HepG2 (cell line): ENCODE data around the gene SAMD4B. TPM values are rescaled to one million over a fixed set of nuclear protein-coding genes. Genes with fewer than 3 reads are reported as not detected.

ENCODE experiments used
- ATAC-seq: fragments of 200-7000 bp; cut with Tn5 transposase; 3 replicates; pipeline ENCODE4 v1.9.1; 2020; ENCODE audit warnings: mild to moderate bottlenecking, moderate library complexity
- BruUV-seq: library from RNA; stranded (reverse); fragments of 400-500 nt; replicated peaks from 2 replicates; lab custom pipeline; 2021; lab: Mats Ljungman, UMichigan
- CTCF ChIA-PET: fragments of 300-600 bp; formaldehyde crosslinking; extraction: SDS; loops from one replicate; lab custom pipeline; 2021; ENCODE audit warnings: low total read pairs, inconsistent platforms, low intra/inter-chr PET ratio; lab: Yijun Ruan, JAX
- POLR2A ChIA-PET: fragments of 350-600 bp; sonication (Branson Sonifier 250); formaldehyde crosslinking; loops from one replicate; lab custom pipeline; 2020; ENCODE audit warnings: antibody characterized with exemption, inconsistent platforms; lab: Yijun Ruan, JAX
- DNase-seq: peaks from one replicate; pipeline ENCODE4 v3.0.0-alpha.2; 2015; ENCODE audit warnings: low spot score
- FAIRE-seq: peaks from 3 replicates; lab custom pipeline; 2011; peaks lifted over from hg19 to GRCh38; lab: Jason Lieb, UNC
- H2AFZ ChIP-seq: one replicate; pipeline ENCODE4 v1.6.1; 2011; ENCODE audit warnings: low read length, inconsistent platforms
- H3K27ac ChIP-seq: fragments of 300-600 bp; 3 replicates; pipeline ENCODE4 v1.8.0; 2011; ENCODE audit warnings: mixed run types, mild to moderate bottlenecking, mixed read lengths, low read length, inconsistent platforms; ENCODE audit not compliant: insufficient read depth; ENCODE audit errors: extremely low read length
- H3K27me3 ChIP-seq, 2 experiments: fragments of 200-600 bp in 1 of 2; 2 replicates in 1 of 2; 3 replicates in 1 of 2; pipeline versions ENCODE4 v1.6.0 to v1.8.0; 2011; ENCODE audit warnings: low read length in 2 of 2, mild to moderate bottlenecking in 2 of 2, moderate library complexity in 2 of 2, inconsistent platforms in 1 of 2; ENCODE audit not compliant: insufficient read depth in 2 of 2, control insufficient read depth in 1 of 2
- H3K36me3 ChIP-seq, 2 experiments: fragments of 200-600 bp in 1 of 2; replicated peaks in 1 of 2; 2 replicates in 1 of 2; 3 replicates in 1 of 2; pipeline versions ENCODE4 v1.5.1 to v1.8.0; 2011; ENCODE audit warnings: low read length in 2 of 2, inconsistent platforms in 1 of 2; ENCODE audit not compliant: insufficient read depth in 2 of 2, control insufficient read depth in 1 of 2
- H3K4me1 ChIP-seq: 2 replicates; pipeline ENCODE4 v1.5.1; 2012; ENCODE audit warnings: low read length, inconsistent platforms; ENCODE audit not compliant: insufficient read depth
- H3K4me2 ChIP-seq: 2 replicates; pipeline ENCODE4 v1.6.0; 2011; ENCODE audit warnings: low read depth, low read length, inconsistent platforms
- H3K4me3 ChIP-seq, 3 experiments: fragments of 200-600 bp in 1 of 3; sonication (generic), shearing (Covaris generic) in 1 of 3; replicated peaks in 1 of 3; 2 replicates each; pipeline ENCODE4 v1.5.1; 2011 to 2016; ENCODE audit warnings: low read length in 3 of 3, inconsistent platforms in 2 of 3, low read depth in 2 of 3, mild to moderate bottlenecking in 2 of 3, control low read depth in 1 of 3, mixed read lengths in 1 of 3; ENCODE audit not compliant: insufficient read depth in 1 of 3
- H3K79me2 ChIP-seq: one replicate; pipeline ENCODE4 v1.6.1; 2011; ENCODE audit warnings: low read length, inconsistent platforms; ENCODE audit not compliant: insufficient read depth
- H3K9ac ChIP-seq: 2 replicates; pipeline ENCODE4 v1.6.0; 2011; ENCODE audit warnings: mild to moderate bottlenecking, low read depth, low read length, inconsistent platforms; ENCODE audit not compliant: insufficient read depth
- H3K9me3 ChIP-seq: 2 replicates; pipeline ENCODE4 v1.5.1; 2012; ENCODE audit warnings: mild to moderate bottlenecking, low read length
- H4K20me1 ChIP-seq: 2 replicates; pipeline ENCODE4 v1.6.0; 2011; ENCODE audit warnings: inconsistent platforms, mild to moderate bottlenecking, low read length, moderate library complexity; ENCODE audit not compliant: insufficient read depth
- IRF9 ChIP-seq: sonication (generic); formaldehyde crosslinking; IDR thresholded peaks from 2 replicates; pipeline ENCODE4 v1.8.0; 2022; ENCODE audit warnings: missing genetic modification reagents, mild to moderate bottlenecking, borderline replicate concordance
- TFAP4 ChIP-seq: sonication (generic); IDR thresholded peaks from 2 replicates; pipeline ENCODE4 v1.6.1; 2016; ENCODE audit warnings: low read depth, borderline replicate concordance
- ZNF276 ChIP-seq: sonication (generic); formaldehyde crosslinking; IDR thresholded peaks from 2 replicates; pipeline ENCODE4 v1.4.0; 2020; ENCODE audit warnings: mild to moderate bottlenecking, low read depth, missing genetic modification reagents
- ZNF547 ChIP-seq: sonication (generic); formaldehyde crosslinking; IDR thresholded peaks from 2 replicates; pipeline ENCODE4 v1.5.1; 2020; ENCODE audit warnings: mild to moderate bottlenecking, missing genetic modification reagents
- in situ Hi-C: cut with HindIII; loops from 2 replicates; pipeline ENCODE4 v1.10.0; 2017; ENCODE audit warnings: low pct_unique_long_range_greater_than_20kb; ENCODE audit not compliant: extremely low pct_ligation_motif_present
- intact Hi-C: fragments of 100-400 bp; cut with micrococcal nuclease; formaldehyde crosslinking; loops from one replicate; pipeline ENCODE4 v1.10.0; 2022; ENCODE audit not compliant: unreplicated experiment
- polyA plus RNA-seq, 8 experiments: library from polyadenylated mRNA; depleted of rRNA in 3 of 8; stranded (reverse) in 7 of 8; unstranded in 1 of 8; fragments of >200 nt; fragmentation: Illumina TruSeq in 4 of 8; extraction: Trizol in 4 of 8; gene quantifications; 2 replicates each; pipeline versions ENCODE4 v1.2.1 to v1.2.3, GENCODE V29; 2011 to 2016; ENCODE audit warnings: low read depth in 4 of 8, missing spikeins in 1 of 8, mixed read lengths in 1 of 8; ENCODE audit not compliant: insufficient read depth in 1 of 8
- total RNA-seq, 5 experiments: library from RNA; depleted of rRNA; stranded (reverse); fragments of >200 nt; fragmentation: Illumina TruSeq; extraction: Trizol; gene quantifications; 2 replicates each; pipeline ENCODE4 v1.2.3, GENCODE V29; 2016; ENCODE audit warnings: low read depth in 1 of 5

SAMD4B gene
- total and polyA plus RNA-seq, 2 of the 13 experiments (the other 11 are each of a cell fraction or from before 2014, with no cell fraction given): 26.0 to 31.8 TPM

GRCh38 chr19:39372941-39373340, 30.7 kb downstream of the SAMD4B start (continued):
- no peak for TF ChIP-seq ZNF276 (CRISPR knock-in tag)
- TF ChIP-seq, all 625 proteins: peak for 0

GRCh38 chr19:39375929-39376328, 33.7 kb downstream of the SAMD4B start:
- peaks cover 19% of the 10 kb centered on the region for H3K4me1 ChIP-seq
- CTCF ChIA-PET: no interaction called here
- in situ Hi-C loops: no loop called here

More at GRCh38 chr19:39375929-39376328, 33.7 kb downstream of the SAMD4B start:
- Histone ChIP-seq H4K20me1 (no peaks in the 10 kb centered on the region), H3K9ac (no peak overlapping the region), H3K4me2 (no peak overlapping the region), H3K36me3 (peaks cover 40 to 90% of the 10 kb centered on the region in 2 experiments), H3K9me3 (no peaks in the 10 kb centered on the region), H3K27me3 (no peaks in the 10 kb centered on the region), H3K4me3 (no peak overlapping the region), H2AFZ (no peak overlapping the region), H3K79me2 (no peaks in the 10 kb centered on the region), H3K27ac (no peak overlapping the region)
- BruUV-seq: no TSS peak
- POLR2A ChIA-PET: no interaction called here
- no peak for TF ChIP-seq TFAP4
- no peak for TF ChIP-seq IRF9 (CRISPR knock-in tag)
- no peak for TF ChIP-seq ZNF547
- FAIRE-seq (no peak), DNase-seq (no peak), ATAC-seq (no peak)
- intact Hi-C loops: no loop called here
